Fibroblast of skin of left biceps (primary cell): ENCODE data around the gene MAP2K5.

Source experiments
- DNase-seq, 2 experiments: peaks; one replicate each; pipeline ENCODE4 v3.0.0-alpha.2; 2013; ENCODE audit warnings: low read depth in 2 of 2

The MAP2K5 gene

GRCh38 chr15:67783303-67783702, 240.8 kb downstream of the MAP2K5 start:
- DNase-seq = no peak

GRCh38 chr15:67784090-67784781, 241.7 kb downstream of the MAP2K5 start:
- DNase-seq = no peak

GRCh38 chr15:67784856-67785430, 242.4 kb downstream of the MAP2K5 start:
- DNase-seq = no peak

GRCh38 chr15:67785431-67785830, 242.9 kb downstream of the MAP2K5 start:
- DNase-seq = no peak

GRCh38 chr15:67786646-67787045, 244.1 kb downstream of the MAP2K5 start:
- no peak for DNase-seq

- no peak for DNase-seq
Measured at GRCh38 chr15:67788986-67789385, 246.5 kb downstream of the MAP2K5 start.

GRCh38 chr15:67790610-67791319, 248.3 kb downstream of the MAP2K5 start:
- DNase-seq = no peak

GRCh38 chr15:67792250-67792942, 249.9 kb downstream of the MAP2K5 start:
- no peak for DNase-seq

GRCh38 chr15:67794832-67795574, 252.5 kb downstream of the MAP2K5 start:
- no peak for DNase-seq

- no peak for DNase-seq
Measured at GRCh38 chr15:67796196-67797127, 254.0 kb downstream of the MAP2K5 start.

- no peak for DNase-seq
Measured at GRCh38 chr15:67799801-67800205, 257.3 kb downstream of the MAP2K5 start.

- DNase-seq = no peak
Measured at GRCh38 chr15:67801142-67801541, 258.6 kb downstream of the MAP2K5 start.

GRCh38 chr15:67801926-67802914, 259.7 kb downstream of the MAP2K5 start:
- DNase-seq = no peak

- no peak for DNase-seq
Measured at GRCh38 chr15:67803299-67803698, 260.8 kb downstream of the MAP2K5 start.

- no peak for DNase-seq
Measured at GRCh38 chr15:67803996-67804843, 261.7 kb downstream of the MAP2K5 start.

GRCh38 chr15:67805008-67805665, 262.6 kb downstream of the MAP2K5 start:
- DNase-seq = no peak

GRCh38 chr15:67805666-67806516, 263.4 kb downstream of the MAP2K5 start:
- DNase-seq = no peak
